CD4-positive, alpha-beta T cell treated with Interleukin-4 for 4 hours (primary cell): Measurements from ENCODE around the gene ZFYVE27.
A peak's percentile ranks its signal among the peaks of the same experiment; 100 is the strongest.

Source experiments
- DNase-seq: peaks from one replicate; pipeline ENCODE4 v3.0.0-alpha.2; 2020

Gene ZFYVE27

GRCh38 chr10:97771913-97772823, 35.2 kb downstream of the ZFYVE27 start, which contains the start of gene SFRP5:
TSS of gene SFRP5 (minus strand) at chr10:97771999. CDS start at chr10:97771833, 166 bp downstream.
- DNase-seq, result no peak

- no peak for DNase-seq
Measured at GRCh38 chr10:97773096-97773495, 36.2 kb downstream of the ZFYVE27 start.

- no peak for DNase-seq
Measured at GRCh38 chr10:97774811-97775294, 37.9 kb downstream of the ZFYVE27 start.

- DNase-seq, result no peak
Measured at GRCh38 chr10:97777143-97777542, 40.2 kb downstream of the ZFYVE27 start.

GRCh38 chr10:97778452-97779302, 41.7 kb downstream of the ZFYVE27 start:
- DNase-seq, result no peak

- DNase-seq, result no peak
Measured at GRCh38 chr10:97779492-97779891, 42.6 kb downstream of the ZFYVE27 start.

- no peak for DNase-seq
Measured at GRCh38 chr10:97779975-97780374, 43.0 kb downstream of the ZFYVE27 start.

- DNase-seq, result no peak
Measured at GRCh38 chr10:97780841-97781617, 44.1 kb downstream of the ZFYVE27 start.

GRCh38 chr10:97781618-97782331, 44.8 kb downstream of the ZFYVE27 start:
- DNase-seq, result no peak

GRCh38 chr10:97782455-97783228, 45.7 kb downstream of the ZFYVE27 start:
- no peak for DNase-seq

GRCh38 chr10:97784200-97784810, 47.4 kb downstream of the ZFYVE27 start:
- DNase-seq, result no peak

- no peak for DNase-seq
Measured at GRCh38 chr10:97785231-97785630, 48.3 kb downstream of the ZFYVE27 start.

- DNase-seq, result no peak
Measured at GRCh38 chr10:97785731-97786130, 48.8 kb downstream of the ZFYVE27 start.

- DNase-seq, result no peak
Measured at GRCh38 chr10:97788552-97789442, 51.9 kb downstream of the ZFYVE27 start.

GRCh38 chr10:97789770-97790397, 53.0 kb downstream of the ZFYVE27 start:
- DNase-seq, result no peak

- peak; percentile 71 for DNase-seq
Measured at GRCh38 chr10:97791824-97792721, 55.1 kb downstream of the ZFYVE27 start.

- DNase-seq, result no peak
Measured at GRCh38 chr10:97795886-97796285, 59.0 kb downstream of the ZFYVE27 start.

- peak; percentile 59 for DNase-seq
Measured at GRCh38 chr10:97796651-97797050, 59.7 kb downstream of the ZFYVE27 start.
